Adipose tissue (tissue), 3 donors: ENCODE results near the gene SBF2. TPM values are rescaled to one million over a fixed set of nuclear protein-coding genes. Genes with fewer than 3 reads are reported as not detected.
"Not testable (repeated sequence)": the region's sequence is repeated elsewhere in the genome, so short reads cannot be mapped to it uniquely, and the experiment has no call there.

Experiments
- H3K27ac ChIP-seq: one replicate; pipeline ENCODE4 v1.5.1; 2013; ENCODE audit warnings: low read depth, low read length
- WGBS, 3 donors: extraction: QIAGEN DNeasy Blood & Tissue Kit; methylation state at CpG; one replicate each; pipeline ENCODE4 v1.1.7; 2013; 5-methylcytosine and 5-hydroxymethylcytosine counted together
- polyA plus RNA-seq, 3 donors: library from polyadenylated mRNA; stranded (reverse); fragments of 200-250 nt; gene quantifications; one replicate each; pipeline ENCODE4 v1.2.3, GENCODE V29; 2013
- donor health status: healthy with polysubstance abuse.
- donor health status: Bipolar disorder and iron deficiency.
- donor health status: healthy.

SBF2 gene
- polyA plus RNA-seq, 3 donors = 6.0 to 25.9 (median 23.0) TPM

DNA sequence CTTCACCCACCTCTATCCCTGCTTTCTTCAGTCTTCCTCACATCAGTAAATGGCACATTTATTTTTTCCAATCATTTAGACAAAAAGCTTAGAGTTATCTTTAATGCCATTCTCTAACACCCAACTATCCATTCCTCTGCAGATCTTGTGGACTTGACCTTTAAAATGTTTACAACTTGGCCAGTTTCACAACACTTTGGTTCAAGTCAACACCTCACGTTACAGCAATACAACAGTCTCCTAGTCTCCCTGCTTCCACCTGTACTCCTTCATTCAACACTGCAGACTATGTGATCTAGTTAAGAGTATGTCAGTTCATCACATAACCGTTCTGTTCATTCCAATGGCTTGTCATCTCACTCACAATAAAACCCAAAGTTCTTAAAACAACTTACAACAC is 325.0 kb downstream of the SBF2 start:
- H3K27ac ChIP-seq = no peak overlapping the region
- 66 to 94% (median 87%) methylated on average over 2 of the region's 2 CpGs for WGBS, 3 donors

DNA sequence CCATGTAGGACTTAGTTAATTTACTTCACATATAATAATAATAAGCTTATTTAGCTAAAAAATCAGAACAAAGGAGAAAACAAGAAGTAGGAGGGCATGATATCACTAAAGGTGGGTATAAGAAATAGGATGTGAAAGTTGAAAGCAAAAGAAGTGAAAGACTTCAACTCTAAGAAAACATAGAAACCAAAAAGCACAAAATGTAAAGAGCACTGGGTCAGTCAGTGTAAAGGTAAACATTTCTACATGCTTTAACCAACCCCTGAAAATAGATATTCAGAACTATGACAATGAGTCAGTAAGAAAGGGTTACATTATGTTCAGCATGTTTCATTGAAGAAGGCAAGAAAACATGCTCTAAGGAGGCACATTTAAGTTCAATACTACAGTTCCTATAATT is 331.3 kb downstream of the SBF2 start:
- H3K27ac ChIP-seq = no peak overlapping the region

DNA sequence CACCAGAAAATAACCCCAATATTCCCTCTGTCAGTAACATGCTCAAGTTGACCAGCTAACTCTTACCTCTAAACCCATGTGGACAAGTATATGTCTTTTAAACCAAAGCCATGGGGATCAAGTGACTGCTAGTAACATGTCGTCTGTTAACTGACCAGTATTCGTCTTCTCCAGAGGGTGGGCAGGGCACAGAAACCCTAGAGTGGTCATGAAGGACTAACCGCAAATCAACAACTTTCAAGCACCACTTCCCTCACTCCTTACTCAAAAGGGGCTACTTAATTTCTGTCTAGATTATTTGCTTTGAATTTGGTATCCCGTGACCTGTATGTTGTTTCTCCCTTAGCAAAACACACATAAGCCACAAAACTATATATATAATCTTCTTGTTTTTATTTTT is 336.9 kb downstream of the SBF2 start:
- 96 to 99% (median 97%) methylated on average over 4 of the region's 4 CpGs for WGBS, 3 donors

DNA sequence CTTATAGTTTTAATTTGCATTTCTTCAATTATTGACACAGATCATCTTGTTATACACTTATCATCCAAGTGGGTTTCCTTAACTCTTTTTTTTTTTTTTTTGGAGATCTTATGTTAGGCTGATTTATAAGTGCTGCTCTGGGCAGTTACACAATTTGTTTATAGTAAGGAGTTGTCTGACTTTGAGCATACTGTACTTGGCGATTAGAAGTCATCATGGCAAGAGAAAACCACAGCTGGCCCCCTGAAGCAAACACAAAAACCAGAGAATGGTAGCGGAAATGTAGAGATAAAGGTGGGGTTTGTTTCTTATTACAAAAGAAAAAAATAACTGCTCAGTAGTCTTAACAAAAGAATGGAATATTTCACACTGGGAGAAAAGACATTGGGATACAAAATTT is 337.5 kb downstream of the SBF2 start:
- 92 to 99% (median 94%) methylated on average over 2 of the region's 2 CpGs for WGBS, 3 donors
- H3K27ac ChIP-seq = no peak overlapping the region

More for the DNA sequence above, 336.9 kb downstream of the SBF2 start:
- H3K27ac ChIP-seq = no peak overlapping the region

DNA sequence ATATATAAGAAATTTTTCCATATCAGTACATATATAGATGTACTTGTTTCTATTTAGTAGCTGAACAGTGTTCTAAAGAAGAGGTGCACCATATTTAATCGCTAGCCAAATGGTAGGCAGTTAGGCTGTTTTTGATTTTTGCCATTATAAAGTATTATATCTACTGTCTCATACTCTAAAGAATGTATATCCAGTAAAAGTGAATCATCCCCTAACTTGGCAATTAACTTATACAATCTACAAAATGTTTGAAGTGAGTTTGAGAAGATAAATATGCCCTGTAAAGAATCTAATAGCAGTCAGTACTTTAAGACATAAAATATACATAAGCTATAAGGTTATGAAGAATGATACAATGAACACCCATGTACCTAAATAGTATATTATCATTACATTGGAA is 338.6 kb downstream of the SBF2 start:
- 99 to 100% (median 100%) methylated on average over 1 of the region's 1 CpG for WGBS, 3 donors

DNA sequence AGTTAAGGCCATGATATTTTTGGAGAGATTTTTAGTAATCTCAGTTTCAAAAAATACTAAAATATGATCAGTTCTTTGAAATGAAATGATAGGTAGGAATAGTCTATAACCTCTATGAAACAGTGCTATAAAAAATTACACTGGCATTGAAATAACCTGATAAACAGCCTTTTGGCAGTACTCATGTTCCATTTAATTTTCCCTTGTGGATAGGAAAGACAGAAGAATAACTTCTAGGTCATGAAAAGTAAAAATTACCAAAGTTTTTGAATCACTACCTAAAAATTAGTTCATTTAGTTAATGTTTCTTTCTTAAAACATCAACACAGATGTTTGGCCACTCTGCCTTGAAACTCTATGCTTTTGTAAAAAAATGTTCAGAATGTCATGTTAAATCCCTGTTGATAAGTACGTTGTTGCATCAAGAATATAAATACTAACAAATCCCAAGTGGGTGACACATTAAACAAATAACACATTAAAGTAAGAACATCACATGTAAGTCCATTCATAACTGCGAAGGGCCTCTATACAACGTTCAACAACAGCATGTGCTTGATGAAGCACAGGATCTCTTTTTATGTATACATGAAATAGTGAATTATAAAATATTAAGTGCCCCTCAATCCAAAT is 339.9 kb downstream of the SBF2 start:
- H3K27ac ChIP-seq = no peak overlapping the region
- WGBS, 3 donors = 55 to 70% (median 68%) methylated on average over 3 of the region's 3 CpGs

More for the DNA sequence above, 338.6 kb downstream of the SBF2 start:
- H3K27ac ChIP-seq = no peak overlapping the region

DNA sequence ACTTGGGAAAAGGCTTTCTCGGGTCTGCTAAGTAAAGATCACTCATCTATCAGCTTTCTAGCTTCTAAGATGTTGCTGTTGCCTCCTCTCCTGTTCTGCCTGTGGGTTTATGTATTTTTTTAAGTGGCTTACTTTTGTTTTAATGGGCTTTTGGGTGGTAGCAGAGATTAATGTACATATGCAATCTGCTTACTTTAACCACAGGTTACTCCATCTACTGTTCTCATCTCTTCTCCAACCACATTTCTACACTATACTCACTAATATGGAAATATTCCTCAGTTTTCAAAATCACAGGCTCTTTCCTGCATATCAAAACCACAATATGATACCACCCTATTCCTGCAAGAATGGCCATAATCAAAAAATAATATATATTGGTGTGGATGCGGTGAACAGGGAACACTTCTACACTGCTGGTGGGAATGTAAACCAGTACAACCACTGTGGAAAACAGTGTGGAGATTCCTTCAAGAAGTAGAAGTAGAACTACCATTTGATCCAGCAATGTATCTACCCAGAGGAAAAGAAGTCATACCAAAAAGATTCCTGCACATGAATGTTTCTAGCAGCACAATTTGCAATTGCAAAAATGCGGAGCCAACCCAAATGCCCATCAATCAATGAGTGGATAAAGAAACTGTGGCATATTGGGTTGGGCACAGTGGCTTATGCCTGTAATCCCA is 341.4 kb downstream of the SBF2 start:
- WGBS, 3 donors = 90 to 96% (median 95%) methylated on average over 3 of the region's 3 CpGs
- H3K27ac ChIP-seq = no peak overlapping the region

DNA sequence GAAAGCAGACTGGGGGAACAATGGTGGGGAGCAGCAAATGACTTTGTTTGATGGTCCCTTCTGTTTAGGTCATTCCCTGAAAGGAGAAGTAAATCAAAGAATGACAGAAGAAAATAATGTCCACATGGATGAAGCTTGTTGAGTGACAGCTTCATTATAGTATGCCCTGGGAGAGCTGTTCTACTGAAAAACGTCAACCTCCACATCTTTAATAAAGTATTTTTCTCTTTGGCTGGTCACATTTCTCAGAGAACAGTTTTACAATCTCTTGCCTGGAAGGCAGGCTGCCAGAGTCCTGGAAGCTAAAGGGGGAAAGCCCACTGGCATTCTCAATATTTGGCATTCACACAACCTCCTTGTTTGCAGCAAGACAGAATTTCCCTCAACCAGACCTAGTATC is 342.2 kb downstream of the SBF2 start:
- H3K27ac ChIP-seq = no peak overlapping the region
- WGBS, 3 donors = 46 to 52% (median 50%) methylated on average over 1 of the region's 1 CpG

DNA sequence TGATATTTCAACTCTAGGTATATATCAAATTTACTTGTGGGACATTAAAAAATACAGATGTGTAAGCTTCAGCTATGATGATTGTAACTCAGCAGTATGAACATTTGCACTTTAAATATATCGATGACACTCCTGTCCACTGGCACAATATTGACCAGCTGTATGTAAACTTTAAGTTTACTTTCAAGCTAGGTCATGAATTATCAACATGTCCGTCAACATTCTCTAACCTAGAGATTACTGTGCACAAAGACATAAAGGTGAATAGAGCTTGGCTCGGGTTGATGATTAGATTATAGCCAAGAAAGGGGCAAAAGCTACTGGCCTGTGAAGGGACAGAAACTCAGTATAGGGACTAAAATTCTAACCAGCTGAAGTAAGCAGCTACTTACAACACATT is 343.6 kb downstream of the SBF2 start:
- no peak overlapping the region for H3K27ac ChIP-seq

DNA sequence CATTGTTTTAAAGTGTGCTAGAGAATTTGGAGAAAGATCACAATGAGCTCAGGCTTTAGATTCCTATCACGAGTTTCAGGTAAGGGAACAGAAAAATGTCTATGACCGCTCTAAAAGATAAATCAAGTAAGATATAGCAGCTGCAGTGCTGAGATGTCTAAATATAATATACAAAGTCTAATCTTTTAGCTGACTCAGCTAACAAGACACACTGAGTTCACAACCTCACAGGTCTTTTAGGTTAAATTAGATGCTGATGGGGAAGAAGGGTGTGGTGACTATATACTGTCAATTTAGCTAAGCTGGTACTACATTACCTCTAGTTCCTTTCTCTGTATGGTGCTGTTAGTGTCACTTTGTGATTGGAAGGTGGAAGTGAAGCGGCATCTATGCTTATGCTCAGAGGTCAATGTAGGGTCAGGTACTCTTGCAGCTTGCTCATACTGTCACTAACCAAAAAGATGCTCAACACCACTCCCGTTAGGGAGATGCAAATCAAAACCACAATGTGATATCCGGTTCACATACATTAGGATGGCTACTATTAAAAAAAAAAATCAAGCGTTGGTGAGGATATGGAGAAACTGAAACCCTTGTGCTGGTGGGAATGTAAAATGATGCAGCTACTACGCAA is 346.7 kb downstream of the SBF2 start:
- no peak overlapping the region for H3K27ac ChIP-seq
- WGBS, 3 donors = 92 to 97% (median 95%) methylated on average over 7 of the region's 7 CpGs

More for the DNA sequence above, 343.6 kb downstream of the SBF2 start:
- WGBS, 3 donors = 49 to 98% (median 93%) methylated on average over 3 of the region's 3 CpGs

DNA sequence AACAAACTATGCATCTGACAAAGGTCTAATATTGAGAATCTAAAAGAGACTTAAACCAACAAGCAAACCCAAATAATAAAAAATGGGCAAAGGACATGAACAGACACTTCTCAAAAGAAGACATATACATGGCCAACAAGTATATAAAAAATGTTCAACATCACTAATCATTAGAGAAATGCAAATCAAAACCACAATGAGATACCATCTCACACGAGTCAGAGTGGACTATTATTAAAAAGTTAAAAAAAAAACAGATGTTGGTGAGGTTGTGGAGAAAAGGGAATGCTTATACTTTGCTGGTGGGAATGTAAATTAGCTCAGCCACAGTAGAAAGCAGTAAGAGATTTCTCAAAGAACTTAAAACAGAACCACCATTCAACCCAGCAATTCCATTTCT is 348.3 kb downstream of the SBF2 start:
- not testable (repeated sequence) for H3K27ac ChIP-seq
- 83 to 89% (median 84%) methylated on average over 1 of the region's 1 CpG for WGBS, 3 donors

DNA sequence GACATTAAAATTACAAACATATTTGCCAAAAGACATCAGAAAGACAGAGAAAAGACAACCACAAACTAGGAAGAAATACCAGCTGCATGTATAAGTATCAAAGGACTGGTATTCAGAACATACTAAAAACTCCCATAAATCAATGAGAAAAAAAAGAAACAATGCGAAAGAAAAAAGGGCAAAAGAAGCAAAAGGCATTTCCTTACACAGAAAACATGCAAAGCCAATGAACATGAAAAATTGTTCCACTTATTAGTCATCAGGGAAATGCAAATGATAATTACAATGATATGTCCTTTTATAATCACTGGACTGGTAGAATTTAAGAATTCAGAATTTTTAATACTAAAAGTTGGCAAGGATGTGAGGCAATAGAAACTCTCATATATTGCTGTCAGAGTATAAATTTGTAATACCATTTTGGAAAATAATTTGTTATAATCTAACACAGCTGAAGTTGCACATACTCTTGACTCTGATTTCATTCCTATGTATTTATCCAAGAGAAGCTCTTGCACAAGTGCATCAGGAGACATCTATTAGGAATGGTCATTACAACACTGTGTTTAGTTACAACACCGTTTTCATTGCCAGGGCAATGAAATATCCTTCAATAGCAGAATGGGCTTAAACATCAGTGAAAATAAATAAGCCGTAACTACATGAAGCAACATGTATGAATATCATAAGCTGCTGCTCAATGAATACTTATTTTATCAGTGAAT is 350.5 kb downstream of the SBF2 start:
- H3K27ac ChIP-seq = no peak overlapping the region
- WGBS, 3 donors = 57 to 76% (median 66%) methylated on average over 3 of the region's 3 CpGs

DNA sequence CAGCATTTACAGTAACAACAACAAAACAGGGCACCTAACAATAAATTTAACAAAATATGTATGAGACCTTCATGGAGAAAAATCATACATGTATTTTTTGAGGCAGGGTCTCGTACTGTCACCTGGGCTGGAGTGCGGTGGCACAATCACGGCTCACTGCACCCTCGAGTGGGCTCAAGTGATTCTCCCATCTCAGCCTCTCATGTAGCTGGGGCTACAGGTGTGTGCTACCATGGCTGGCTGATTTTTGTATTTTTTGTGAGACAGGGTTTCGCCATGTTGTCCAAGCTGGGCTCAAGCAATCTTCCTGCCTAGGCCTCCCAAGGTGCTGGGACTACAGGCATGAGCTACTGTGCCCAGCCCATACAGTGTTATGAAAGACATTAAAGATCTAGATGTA is 352.0 kb downstream of the SBF2 start:
- no peak overlapping the region for H3K27ac ChIP-seq

DNA sequence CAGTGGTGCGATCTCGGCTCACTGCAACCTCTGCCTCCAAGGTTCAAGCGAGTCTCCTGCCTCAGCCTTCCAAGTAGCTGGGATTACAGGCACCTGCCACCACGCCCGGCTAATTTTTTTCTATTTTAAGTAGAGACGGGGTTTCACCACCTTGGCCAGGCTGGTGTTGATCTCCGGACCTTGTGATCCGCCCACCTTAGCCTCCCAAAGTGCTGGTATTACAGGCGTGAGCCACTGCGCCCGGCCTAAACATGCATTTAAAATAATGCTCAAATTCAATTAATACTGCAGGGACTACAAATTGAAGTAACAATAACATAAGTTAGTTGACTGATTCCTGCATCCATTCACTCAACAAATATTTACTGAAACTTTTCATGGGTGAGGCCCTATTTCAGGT is 354.9 kb downstream of the SBF2 start:
- not testable (repeated sequence) for H3K27ac ChIP-seq
- 86 to 97% (median 90%) methylated on average over 11 of the region's 11 CpGs for WGBS, 3 donors

More for the DNA sequence above, 352.0 kb downstream of the SBF2 start:
- 97% methylated on average over 5 of the region's 5 CpGs for WGBS, 3 donors

DNA sequence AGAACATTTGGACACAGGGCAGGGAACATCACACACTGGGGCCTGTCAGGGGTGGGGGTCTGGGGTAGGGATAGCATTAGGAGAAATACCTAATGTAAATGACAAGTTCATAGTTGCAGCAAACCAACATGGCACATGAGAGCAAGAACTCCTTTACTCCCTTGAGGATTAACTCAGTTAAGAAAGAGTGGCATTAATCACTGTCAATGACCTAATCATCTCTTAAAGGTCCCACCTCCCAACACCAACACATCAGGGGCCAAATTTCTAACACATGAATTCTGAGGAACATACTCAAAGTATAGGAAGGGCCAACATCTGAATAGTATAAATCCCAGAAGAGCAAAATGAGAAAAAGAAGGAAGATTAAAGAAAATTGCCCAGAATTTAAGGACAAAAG is 357.3 kb downstream of the SBF2 start:
- H3K27ac ChIP-seq = no peak overlapping the region

DNA sequence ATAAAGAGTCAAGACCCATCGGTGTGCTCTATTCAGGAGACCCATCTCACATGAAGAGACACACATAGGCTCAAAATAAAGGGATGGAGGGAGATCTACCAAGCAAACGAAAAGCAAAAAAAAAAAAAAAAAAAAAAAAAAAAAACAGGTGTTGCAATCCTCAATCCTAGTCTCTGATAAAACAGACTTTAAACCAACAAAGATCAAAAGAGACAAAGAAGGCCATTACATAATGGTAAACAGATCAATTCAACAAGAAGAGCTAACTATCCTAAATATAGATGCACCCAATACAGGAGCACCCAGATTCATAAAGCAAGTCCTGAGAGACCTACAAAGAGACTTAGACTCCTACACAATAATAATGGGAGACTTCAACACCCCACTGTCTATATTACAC is 361.2 kb downstream of the SBF2 start:
- not testable (repeated sequence) for H3K27ac ChIP-seq
- 83 to 96% (median 89%) methylated on average over 2 of the region's 2 CpGs for WGBS, 3 donors

DNA sequence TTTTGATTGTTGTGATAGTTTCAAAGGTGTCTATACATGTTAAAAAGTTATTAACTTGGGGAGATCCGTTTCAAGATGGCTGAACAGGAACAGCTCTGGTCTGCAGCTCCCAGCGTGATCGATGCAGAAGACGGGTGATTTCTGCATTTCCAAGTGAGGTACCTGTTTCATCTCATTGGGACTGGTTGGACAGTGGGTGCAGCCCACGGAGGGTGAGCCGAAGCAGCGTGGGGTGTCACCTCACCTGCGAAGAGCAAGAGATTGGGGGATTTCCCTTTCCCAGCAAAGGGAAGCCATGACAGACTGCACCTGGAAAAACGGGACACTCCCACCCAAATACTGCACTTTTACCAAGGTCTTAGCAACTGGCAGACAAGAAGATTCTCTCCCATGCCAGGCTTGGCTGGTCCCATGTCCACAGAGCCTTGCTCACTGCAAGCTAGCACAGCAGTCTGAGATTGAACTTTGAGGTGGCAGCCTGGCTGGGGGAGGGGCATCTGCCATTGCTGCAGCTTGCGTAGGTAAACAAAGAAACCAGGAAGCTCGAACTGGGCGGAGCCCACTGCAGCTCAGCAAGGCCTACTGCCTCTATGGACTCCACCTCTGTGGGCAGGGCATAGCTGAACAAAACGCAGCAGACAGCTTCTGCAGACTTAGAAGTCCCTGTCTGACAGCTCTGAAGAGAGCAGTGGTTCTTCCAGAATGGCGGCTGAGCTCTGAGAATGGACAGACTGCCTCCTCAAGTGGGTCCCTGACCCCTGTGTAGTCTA is 363.3 kb downstream of the SBF2 start:
- WGBS, 3 donors = 87 to 93% (median 88%) methylated on average over 14 of the region's 14 CpGs
- H3K27ac ChIP-seq = not testable (repeated sequence)

DNA sequence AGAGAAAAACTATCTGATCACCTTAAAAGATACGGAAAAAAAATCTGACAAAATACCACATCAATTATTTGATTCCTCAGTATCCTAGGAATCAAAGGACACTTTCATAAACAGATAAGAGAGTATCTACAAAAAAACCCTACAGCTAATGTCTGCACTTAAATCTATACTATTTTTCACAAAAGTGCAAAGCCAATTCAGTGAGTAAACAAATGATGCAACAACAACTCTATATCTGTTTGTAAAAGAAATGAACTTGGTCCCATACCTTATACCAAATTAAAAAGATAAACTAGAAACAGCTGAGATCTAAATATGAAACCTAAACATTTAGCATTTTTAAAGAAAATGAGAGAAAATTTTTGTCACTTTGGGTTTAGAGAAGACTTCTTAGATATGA is 366.3 kb downstream of the SBF2 start:
- WGBS, 3 donors = 99 to 100% (median 100%) methylated on average over 1 of the region's 1 CpG

DNA sequence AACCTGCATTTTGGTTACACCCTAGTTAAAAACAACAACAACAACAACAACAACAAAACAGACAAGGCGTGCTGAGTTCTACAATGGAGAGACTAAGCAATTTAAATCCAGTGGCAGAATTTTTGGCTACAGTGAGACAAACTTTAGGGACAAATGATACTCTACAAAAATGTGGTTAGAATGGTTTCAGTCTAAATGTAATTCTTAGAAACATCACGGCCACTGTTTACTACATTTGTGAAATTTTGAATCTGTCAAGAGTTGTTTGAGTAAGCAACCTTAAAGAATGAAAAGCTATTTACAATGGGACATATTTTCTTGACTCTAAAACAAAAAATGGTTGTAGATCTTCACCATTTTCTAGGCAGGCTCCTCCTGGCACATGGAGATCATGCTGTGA is 370.7 kb downstream of the SBF2 start:
- WGBS, 3 donors = 79 to 89% (median 84%) methylated on average over 2 of the region's 2 CpGs
- no peak overlapping the region for H3K27ac ChIP-seq

More for the DNA sequence above, 366.3 kb downstream of the SBF2 start:
- H3K27ac ChIP-seq = no peak overlapping the region
